ENCODE data around the gene MPC1.
"Not testable (repeated sequence)": the region's sequence is repeated elsewhere in the genome, so short reads cannot be mapped to it uniquely, and the experiment has no call there.

The MPC1 gene

DNA sequence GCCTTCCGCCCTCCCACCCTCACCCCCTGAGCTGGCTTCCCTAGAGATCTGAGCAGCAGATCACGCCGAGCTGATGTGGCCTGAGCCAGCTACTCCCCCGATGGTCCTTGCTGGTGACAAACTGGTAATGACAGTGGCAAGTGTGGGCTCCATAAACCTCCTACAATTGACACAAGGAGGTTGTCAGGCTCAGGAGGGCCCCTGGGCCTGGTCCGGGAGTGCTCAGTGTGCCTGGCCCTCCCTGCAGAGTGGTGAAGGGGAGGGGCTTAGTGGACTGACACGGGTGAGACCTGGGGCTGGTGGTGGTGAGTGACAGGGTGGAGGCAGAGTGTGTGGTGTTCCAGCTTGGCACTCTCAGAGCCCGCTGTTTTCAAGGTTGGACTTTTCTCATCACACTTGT is 22.6 kb upstream of the MPC1 start:
- DNase-seq = no peak

DNA sequence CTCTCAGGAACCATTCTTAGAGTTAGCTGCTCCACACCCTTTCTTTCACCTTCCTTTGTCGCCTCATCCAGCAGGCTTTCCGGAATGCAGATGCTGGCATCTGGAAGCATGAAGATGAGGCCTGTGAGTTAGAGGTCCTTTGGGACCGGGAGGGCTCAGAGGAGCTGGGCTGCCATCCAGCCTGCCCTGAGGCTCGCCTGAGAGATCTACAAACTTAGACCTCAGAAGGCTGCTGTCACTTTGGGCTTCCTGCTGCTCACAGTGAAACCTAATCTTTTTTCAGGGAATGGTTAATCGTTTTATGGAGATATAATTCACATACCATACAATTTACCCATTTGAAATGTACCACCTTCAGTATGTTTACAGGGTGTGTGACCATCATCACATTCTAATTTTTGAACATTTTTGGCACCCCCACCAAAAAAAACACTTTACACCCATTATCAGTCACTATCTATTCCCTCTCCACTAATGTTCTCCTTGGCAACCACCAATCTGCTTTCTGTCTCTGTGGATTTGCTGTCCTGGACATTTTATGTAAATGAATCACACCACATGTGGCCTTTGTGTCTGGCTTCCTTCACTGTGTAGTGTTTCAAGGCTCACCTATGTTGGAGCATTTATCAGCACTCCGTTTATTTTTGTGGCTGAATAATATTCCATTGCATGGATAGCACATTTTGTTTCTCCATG is 20.0 kb upstream of the MPC1 start:
- no peak for DNase-seq

DNA sequence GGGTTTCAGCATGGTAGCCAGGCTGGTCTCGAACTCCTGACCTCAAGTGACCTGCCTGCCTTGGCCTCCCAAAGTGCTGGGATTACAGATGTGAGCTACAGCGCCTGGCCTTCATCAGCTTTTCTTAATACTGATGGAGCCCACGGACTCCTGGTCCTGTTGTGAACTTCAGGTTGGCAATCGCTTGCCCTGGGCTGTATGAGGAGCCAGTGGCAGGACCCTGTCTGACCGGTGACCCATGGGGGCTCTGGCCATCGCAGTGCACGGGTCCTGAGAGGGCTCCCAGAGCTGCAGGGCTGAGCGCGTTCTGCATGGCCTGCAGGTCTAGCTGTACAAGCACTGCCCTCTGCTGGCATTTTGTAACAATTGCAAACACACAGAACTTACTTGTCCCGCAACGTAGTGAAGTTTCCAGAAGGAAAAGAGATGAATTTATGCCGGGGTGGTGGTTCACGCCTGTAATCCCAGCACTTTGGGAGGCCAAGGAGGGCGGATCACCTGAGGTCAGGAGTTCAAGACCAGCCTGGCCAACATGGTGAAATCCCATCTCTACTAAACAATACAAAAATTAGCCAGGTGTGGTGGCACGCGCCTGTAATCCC is 18.0 kb upstream of the MPC1 start:
- DNase-seq = peak; percentile 40 to 63

DNA sequence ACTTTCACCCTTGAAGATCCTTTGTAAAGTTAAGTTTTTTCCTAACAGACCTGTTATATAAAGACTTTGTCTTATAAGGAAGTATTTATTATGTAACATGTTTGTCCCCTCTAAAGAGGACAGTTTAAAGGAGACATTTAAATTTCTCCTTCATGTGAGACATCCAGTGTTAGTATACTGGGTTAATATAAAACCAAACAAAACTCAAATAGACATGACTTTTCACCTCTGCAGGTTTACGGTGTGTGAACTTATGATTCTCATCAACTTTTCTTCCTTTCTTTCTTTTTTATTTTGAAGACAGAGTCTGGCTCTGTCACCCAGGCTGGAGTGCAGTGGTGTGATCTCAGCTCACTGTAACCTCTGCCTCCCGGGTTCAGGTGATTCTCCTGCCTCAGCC is 17.4 kb upstream of the MPC1 start:
- no peak for DNase-seq

DNA sequence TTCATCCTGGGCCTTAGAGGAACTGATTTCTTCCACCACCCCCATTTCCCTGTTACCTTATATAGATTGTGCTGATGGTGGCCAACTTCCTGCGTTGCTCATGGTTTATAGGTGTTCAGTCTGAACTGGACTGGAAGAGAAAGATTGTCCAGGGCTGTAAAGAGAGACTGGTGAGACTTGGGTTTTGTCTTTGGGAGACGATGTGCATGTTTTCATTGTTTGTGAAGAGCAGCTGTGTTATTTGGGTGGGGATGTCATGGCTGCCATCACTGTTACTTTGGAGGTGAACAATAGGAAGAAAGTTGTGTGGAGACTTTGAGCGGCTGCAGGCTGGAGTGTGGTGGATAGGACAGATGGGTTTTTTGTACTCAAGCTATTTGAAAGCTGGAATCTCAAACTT is 15.6 kb upstream of the MPC1 start:
- no peak for DNase-seq

DNA sequence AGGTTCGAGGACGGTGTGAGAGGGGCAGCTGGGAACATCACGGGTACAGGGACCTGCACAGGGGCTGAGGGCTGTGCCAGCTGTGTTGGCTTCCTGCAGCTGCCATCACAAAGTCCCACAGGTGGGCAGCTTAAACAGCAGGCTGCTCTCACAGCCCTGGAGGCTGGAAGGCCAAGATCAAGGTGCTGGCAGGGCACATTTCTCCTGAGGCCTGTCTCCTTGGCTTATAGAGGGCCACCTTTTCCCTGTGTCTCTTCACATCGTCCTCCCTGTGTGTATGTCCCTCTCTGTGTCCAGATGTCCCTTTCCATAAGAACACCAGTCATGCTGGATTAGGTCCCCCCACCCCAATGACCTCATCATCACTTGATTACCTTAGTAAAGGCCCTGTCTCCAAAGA is 15.1 kb upstream of the MPC1 start:
- no peak for DNase-seq

GRCh38 chr6:166395778-166396177 is 13.0 kb upstream of the MPC1 start:
- no peak for DNase-seq

DNA sequence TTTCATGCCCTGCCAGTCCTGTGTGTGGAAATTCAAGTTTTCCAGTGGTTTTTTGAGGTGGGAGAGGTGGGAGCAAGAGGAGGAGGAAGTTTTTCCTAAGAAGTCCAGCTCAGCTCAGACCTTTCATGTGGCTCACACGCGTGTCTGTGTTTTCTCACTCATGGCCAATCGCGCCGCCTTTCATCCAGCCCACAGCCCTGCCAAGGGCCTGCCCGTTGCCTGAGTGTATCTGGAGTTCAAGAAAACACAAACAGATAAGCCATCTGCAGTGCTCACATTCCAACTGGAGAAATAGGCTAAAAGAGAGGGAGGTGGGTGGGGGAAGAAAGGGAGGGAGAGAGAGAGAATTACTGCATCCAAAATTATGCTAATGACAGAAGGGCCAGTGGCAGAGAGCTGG is 12.6 kb upstream of the MPC1 start:
- no peak for DNase-seq

DNA sequence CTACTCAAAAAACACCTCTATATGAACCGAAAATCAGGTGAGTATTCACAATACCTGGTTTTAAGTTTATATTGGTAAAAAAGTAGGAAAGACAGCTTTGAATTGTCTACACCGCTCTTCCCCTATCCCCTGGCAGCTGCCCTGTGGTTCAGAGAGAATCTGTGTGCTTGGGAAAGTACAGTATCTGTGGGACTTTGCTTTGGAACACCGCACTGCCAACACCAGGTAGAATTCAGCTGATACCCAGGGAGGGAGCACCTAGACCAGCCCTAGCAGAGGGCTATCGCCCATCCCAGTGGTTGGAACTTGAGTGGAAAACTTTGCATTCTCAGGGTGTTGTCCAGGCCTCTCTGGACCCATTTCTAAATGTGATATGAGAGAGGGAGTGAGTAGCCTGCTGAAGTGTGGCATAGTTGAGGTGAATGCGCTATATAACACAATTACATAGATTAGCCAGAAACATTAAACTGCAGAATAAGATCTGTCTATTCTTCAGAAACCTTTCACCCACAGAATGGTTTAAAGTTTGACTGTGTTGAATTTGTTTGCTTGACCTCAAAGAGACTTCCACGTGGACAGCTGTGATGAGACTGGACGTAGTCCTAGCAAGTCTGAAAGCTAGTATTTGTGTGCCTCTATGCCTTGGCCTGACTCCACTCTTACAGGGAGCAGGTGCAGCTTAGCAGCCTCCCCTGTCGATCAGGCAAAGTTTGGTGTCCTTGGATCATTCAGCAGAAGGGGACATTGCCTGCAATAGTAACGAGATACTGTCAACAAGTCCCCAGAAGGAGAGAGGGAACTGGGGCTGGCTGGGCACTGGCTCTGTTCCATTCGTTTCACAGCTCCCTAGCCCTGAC is 11.5 kb upstream of the MPC1 start:
- no peak for DNase-seq

DNA sequence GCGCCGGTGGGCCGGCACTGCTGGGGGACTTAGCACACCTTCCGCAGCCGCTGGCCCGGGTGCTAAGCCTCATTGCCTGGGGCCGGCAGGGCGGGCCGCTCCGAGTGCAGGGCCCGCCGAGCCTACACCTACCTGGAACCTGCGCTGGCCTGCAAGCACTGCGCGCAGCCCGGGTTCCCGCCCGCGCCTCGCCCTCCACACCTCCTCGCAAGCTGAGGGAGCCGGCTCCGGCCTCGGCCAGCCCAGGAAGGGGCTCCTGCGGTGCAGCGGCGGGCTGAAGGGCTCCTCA is 10.7 kb upstream of the MPC1 start:
- no peak for DNase-seq

GRCh38 chr6:166392755-166393534 is 10.2 kb upstream of the MPC1 start:
- not testable (repeated sequence) for DNase-seq

DNA sequence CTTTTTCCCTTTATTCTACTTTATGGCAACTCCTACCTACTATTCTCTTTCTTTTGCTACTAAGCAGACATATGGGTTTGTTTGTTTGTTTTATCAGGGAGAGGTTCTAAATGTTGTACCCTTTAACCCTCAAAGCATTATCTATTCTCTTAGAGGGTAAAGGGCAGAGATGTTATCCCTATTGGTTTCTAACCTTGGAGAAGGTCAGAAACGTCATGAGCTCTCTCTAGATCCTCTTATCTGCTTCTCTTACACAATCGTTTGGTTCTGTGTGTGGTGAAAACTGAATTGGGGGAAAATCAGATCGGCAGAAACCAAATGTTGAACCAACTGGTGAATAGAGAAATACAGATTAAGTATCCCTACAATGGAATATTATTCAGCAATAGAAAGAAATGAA is 6.4 kb upstream of the MPC1 start:
- DNase-seq = no peak

GRCh38 chr6:166388290-166389004 is 5.7 kb upstream of the MPC1 start:
- no peak for DNase-seq

DNA sequence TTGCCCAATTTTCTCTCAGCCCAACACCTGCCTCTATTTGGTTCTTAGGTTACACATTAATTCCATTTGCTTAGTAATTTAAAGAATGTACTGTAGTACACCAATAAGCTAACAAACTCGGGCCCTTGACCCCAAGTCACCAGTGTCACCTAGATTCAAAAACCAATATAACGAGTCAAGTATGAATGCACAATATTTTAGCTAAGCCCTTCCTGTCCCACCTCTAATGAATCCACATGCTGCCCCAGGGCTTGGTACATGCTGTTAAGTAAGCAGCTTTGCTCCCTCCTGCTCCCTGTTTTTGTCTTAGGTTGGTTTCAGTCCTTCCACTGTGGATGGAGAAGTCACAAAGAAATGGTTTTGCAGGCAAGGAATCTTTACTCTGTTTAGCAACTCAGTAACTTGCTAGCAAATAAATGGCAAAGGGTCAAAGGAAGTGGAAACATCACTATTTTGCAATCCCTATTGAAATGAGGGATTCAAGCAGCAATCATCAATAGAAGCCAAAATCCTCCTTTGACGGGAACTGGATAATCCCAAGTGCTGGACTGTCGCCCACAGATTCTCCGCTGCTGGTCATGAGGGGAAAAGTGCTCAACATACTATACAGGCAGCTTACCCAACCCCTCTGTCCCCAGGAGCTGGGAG is 5.0 kb upstream of the MPC1 start:
- DNase-seq = no peak

DNA sequence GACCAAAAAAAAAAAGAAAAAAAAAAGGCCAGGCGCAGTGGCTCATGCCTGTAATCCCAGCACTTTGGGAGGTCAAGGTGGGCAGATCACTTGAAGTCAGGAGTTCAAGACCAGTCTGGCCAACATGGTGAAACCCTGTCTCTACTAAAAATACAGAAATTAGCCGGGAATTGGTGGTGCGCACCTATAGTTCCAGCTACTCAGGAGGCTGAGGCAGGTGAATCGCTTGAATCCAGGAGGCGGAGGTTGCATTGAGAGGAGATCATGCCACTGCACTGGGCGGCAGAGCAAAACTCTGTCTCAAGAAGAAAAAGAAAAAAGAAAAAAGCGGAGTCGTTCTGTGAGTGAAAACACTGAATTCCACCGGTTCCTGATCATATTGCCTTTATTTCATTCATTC is 4.4 kb upstream of the MPC1 start:
- DNase-seq = not testable (repeated sequence)

GRCh38 chr6:166386111-166386510 is 3.4 kb upstream of the MPC1 start:
- no peak for DNase-seq

GRCh38 chr6:166383802-166384363 is 1.1 kb upstream of the MPC1 start:
- DNase-seq = peak in 1 of 2 donors; percentile 43

DNA sequence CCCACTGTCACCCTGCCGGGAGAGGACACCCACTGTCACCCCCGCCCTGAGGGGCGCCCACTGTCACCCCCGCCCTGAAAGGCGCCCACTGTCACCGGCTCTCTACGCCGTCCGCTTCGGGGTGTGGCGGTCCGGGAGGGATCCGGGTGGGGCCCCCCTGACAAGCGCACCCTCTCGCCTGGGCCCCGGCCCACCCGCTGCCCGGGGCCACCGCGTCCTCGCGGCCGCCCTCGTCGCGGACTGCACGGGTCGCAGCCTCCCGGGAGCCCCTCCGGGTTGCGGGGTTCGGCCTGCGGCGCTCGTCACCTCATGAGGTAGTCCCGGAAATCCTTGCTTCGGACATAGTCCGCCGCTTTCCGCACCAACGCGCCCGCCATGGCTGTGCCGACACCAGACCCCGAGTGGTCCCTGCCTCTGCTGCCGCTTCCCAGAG is 224 bp downstream of the MPC1 start:
- DNase-seq = peak in 1 of 2 donors; percentile 24

- DNase-seq = peak; percentile 72 to 77
Observed at GRCh38 chr6:166381733-166382499, 824 bp downstream of the MPC1 start.

DNA sequence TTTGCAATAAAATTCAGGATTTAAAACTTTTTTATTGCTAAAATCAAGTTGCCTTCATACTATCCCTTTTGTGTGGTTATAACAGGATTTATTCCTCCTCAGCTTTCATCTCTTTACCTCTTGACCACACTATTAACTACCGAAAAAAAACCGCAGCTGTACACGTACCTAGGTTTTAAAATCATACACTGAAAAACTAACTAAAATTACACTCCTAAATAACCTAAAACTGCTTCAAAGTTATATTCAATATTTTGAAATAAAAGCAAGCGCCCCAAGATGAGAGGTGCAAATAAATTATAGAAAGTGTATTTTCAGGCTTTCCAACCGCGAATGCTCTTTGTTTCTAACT is 1.4 kb downstream of the MPC1 start:
- no peak for DNase-seq

- no peak for DNase-seq
Observed at GRCh38 chr6:166379800-166380199, 2.9 kb downstream of the MPC1 start.

Data from stimulated activated CD4-positive, alpha-beta T cell treated with anti-CD3 and anti-CD28 coated beads, Interleukin-2, amount 100 ng/mL, for 24 hours (primary cell).